ENCODE measurements around the gene MTERF2. TPM values are rescaled to one million over a fixed set of nuclear protein-coding genes. Genes with fewer than 3 reads are reported as not detected.
A peak's percentile ranks its signal among the peaks of the same experiment; 100 is the strongest.

Gene MTERF2
- total RNA-seq, 1 donor, result 3.6 TPM

- H3K4me2 ChIP-seq (ENCODE audit: insufficient read depth, low read length), result peak within 1 kb of the TSS; percentile 82
- peaks cover 37% of the 10 kb centered on the region for H3K4me1 ChIP-seq (ENCODE audit: insufficient read depth, low read length)
- no peak for TF ChIP-seq CTCF (IDR thresholded peaks at IDR 0.05; ENCODE audit: extremely low read depth, low read depth, low read length)
- peak within 1 kb of the TSS; percentile 98 for H3K27ac ChIP-seq (ENCODE audit: low read depth, low read length)
- H3K9me3 ChIP-seq (ENCODE audit: low read depth, low read length), result no peaks in the 10 kb centered on the region
- peaks cover 35% of the 10 kb centered on the region for H4K20me1 ChIP-seq (ENCODE audit: insufficient read depth, low read length)
- peak within 1 kb of the TSS; percentile 93 for H2AFZ ChIP-seq (ENCODE audit: low read length)
- peaks cover 16% of the 10 kb centered on the region for H3K36me3 ChIP-seq (ENCODE audit: insufficient read depth, low read length)
- H3K79me2 ChIP-seq (ENCODE audit: insufficient read depth, low read length), result peaks cover 44% of the 10 kb centered on the region
- no peaks in the 10 kb centered on the region for H3K27me3 ChIP-seq (ENCODE audit: insufficient read depth, low read length)
- peak within 1 kb of the TSS; percentile 97 for H3K4me3 ChIP-seq (ENCODE audit: insufficient read depth, low read length)
- DNase-seq (ENCODE audit: insufficient read length, low spot score, missing footprints), result peak; percentile 98
Measured at GRCh38 chr12:106955377-106956047, 31.4 kb downstream of the MTERF2 start, which contains the start of gene TMEM263. TSS of gene TMEM263 (plus strand) at chr12:106955907. CDS start at chr12:106967117, 11,210 bp downstream.

- Histone ChIP-seq H3K4me2 (ENCODE audit: insufficient read depth, low read length) (peak overlapping the region; percentile 82), H3K27me3 (ENCODE audit: insufficient read depth, low read length) (no peaks in the 10 kb centered on the region), H3K4me3 (ENCODE audit: insufficient read depth, low read length) (peak overlapping the region; percentile 97), H2AFZ (ENCODE audit: low read length) (peak overlapping the region; percentile 93), H3K79me2 (ENCODE audit: insufficient read depth, low read length) (peaks cover 36% of the 10 kb centered on the region), H3K27ac (ENCODE audit: low read depth, low read length) (peak overlapping the region; percentile 98), H4K20me1 (ENCODE audit: insufficient read depth, low read length) (peaks cover 28% of the 10 kb centered on the region), H3K36me3 (ENCODE audit: insufficient read depth, low read length) (peaks cover 9% of the 10 kb centered on the region), H3K9me3 (ENCODE audit: low read depth, low read length) (no peaks in the 10 kb centered on the region), H3K4me1 (ENCODE audit: insufficient read depth, low read length) (peaks cover 34% of the 10 kb centered on the region)
- no peak for TF ChIP-seq CTCF (IDR thresholded peaks at IDR 0.05; ENCODE audit: extremely low read depth, low read depth, low read length)
- DNase-seq (ENCODE audit: insufficient read length, low spot score, missing footprints), result peak; percentile 73
Measured at GRCh38 chr12:106954462-106955376, 32.2 kb downstream of the MTERF2 start.

- peaks cover 23% of the 10 kb centered on the region for H3K4me1 ChIP-seq (ENCODE audit: insufficient read depth, low read length)
- H4K20me1 ChIP-seq (ENCODE audit: insufficient read depth, low read length), result peaks cover 18% of the 10 kb centered on the region
- DNase-seq (ENCODE audit: insufficient read length, low spot score, missing footprints), result peak; percentile 17
- H3K9me3 ChIP-seq (ENCODE audit: low read depth, low read length), result no peaks in the 10 kb centered on the region
- H3K4me3 ChIP-seq (ENCODE audit: insufficient read depth, low read length), result no peak overlapping the region
- no peak overlapping the region for H3K27ac ChIP-seq (ENCODE audit: low read depth, low read length)
- H3K36me3 ChIP-seq (ENCODE audit: insufficient read depth, low read length), result no peaks in the 10 kb centered on the region
- H3K4me2 ChIP-seq (ENCODE audit: insufficient read depth, low read length), result peak overlapping the region; percentile 82
- H3K79me2 ChIP-seq (ENCODE audit: insufficient read depth, low read length), result peaks cover 25% of the 10 kb centered on the region
- no peaks in the 10 kb centered on the region for H3K27me3 ChIP-seq (ENCODE audit: insufficient read depth, low read length)
- H2AFZ ChIP-seq (ENCODE audit: low read length), result no peak overlapping the region
- TF ChIP-seq CTCF (IDR thresholded peaks at IDR 0.05; ENCODE audit: extremely low read depth, low read depth, low read length), result no peak
Measured at GRCh38 chr12:106953352-106954250, 33.3 kb downstream of the MTERF2 start.
